ENCODE measurements around the gene EHHADH. TPM values are rescaled to one million over a fixed set of nuclear protein-coding genes. Genes with fewer than 3 reads are reported as not detected.
A peak's percentile ranks its signal among the peaks of the same experiment; 100 is the strongest.
"Not testable (repeated sequence)": the region's sequence is repeated elsewhere in the genome, so short reads cannot be mapped to it uniquely, and the experiment has no call there.

EHHADH gene
- polyA plus RNA-seq (ENCODE audit: insufficient read length in 10 of 10), result 1 to 10 TPM; 1.9 to 3.9 (median 3.6) TPM
- long read RNA-seq, donor 1, partial matches to known transcripts, result 0 of 1 reads
- long read RNA-seq, donor 1, other reads (novel, unspliced or antisense), result 0 of 1 reads
- long read RNA-seq, donor 2, result 0 reads
- long read RNA-seq, donor 3, result 0 reads
- long read RNA-seq, donor 4, partial matches to known transcripts, result 0 of 1 reads
- long read RNA-seq, donor 4, other reads (novel, unspliced or antisense), result 0 of 1 reads
- long read RNA-seq, donor 5, result 0 reads
- long read RNA-seq, donor 6, result 0 reads
- long read RNA-seq, donor 7, partial matches to known transcripts, result 47 of 47 reads
- long read RNA-seq, donor 7, other reads (novel, unspliced or antisense), result 0 of 47 reads
- long read RNA-seq, donor 8, partial matches to known transcripts, result 25 of 26 reads
- long read RNA-seq, donor 8, other reads (novel, unspliced or antisense), result 0 of 26 reads
- long read RNA-seq, donor 9, result 0 reads

DNA sequence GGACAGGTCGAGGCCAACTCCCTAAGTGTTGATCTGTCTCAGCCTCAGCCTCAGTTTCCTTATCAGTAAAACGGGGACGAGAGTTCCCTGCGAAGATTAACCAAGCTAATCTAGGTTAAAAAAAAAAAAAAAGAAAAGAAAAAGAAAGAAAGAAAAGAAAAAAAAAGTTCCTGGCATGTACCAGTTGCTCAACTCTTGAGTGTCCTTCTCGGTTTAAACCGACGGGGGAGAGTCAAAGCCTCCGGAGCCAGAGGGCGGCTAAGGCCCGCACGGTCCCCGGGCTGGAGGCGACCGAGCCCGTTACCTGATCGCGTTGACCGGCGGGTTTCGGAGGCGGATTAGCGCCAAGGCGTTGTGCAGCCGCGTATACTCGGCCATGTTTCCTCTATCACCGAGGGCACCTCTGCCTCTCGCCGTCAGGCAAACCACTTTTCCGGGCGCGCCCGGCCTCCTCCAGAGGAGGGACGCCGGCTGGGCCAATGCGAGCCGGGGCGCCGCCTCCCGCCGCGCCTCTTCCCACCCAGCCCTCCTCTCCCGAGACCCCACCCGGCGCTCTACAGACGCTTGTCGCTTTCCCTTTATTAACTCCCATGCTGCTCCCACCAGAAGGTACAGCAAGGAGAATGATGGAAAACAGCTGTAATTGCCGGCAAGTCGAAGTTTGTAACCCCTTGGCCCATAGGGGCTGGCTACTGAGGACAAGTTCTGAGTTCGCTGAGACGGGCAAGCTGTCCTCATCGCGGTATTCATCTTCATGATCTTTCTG is at the start of gene EHHADH:
Gene EHHADH, minus strand, starts transcription at position 405 of the 766 bp plus-strand sequence. Its CDS starts 27 bp downstream, at position 378.
- DNase-seq, result peak; percentile 52 to 85 (median 65)

DNA sequence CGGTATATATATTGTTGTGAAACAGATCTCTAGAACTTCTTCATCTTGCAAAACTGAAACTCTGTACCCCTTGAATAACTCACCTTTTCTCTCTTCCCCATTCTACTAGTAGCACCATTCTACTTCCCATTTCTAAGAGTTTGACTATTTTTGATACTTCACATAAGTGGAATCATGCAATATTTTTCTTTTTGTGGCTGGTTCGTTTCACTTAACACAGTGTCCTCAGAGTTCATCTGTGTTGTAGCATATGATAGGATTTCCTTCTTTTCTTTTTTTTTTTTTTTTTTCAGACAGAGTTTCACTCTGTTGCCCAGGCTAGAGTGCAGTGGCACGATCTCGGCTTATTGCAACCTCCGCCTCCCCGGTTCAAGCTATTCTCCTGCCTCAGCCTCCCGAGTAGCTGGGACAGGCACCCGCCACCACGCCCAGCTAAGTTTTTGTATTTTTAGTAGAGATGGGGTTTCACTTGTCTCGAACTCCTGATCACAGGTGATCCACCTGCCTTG is 46.1 kb upstream of the EHHADH start:
- DNase-seq, result not testable (repeated sequence)

DNA sequence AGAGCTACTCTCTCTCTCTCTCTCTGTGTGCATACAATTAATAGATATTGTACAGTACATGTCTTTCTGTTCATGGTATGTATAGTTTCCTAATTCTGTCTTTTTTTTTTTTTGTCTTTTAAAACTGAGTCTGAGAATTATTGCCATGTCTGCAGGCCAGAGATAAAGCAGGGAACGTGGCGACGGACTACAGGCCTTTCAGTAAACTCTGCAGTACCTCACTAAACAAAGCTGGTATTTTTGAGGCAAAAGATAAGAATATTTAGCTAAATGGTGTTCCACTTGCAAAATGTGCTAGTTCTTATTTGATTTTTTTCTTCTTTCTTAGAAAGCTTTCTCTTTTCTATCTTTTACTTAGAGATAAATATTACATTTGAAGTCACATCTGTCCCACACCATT is 44.0 kb upstream of the EHHADH start:
- no peak for DNase-seq

DNA sequence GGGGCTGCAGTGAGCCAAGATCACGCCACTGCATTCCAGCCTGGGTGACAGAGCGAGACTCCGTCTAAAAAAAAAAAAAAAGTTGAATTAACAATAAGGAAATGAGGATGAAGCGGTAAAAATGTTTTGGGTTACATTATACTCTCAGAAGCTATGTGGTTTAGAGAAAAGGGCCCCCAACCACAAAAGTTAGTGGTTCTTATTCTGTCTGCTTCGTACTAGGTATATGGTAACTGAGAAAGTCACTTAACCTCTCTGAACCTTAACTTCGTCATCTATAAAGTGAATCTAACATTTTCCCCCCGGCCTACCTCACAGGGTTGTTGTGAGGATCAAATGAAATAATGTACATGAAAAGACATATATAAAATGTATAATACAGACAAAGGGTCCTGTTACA is 38.4 kb upstream of the EHHADH start:
- no peak for DNase-seq

DNA sequence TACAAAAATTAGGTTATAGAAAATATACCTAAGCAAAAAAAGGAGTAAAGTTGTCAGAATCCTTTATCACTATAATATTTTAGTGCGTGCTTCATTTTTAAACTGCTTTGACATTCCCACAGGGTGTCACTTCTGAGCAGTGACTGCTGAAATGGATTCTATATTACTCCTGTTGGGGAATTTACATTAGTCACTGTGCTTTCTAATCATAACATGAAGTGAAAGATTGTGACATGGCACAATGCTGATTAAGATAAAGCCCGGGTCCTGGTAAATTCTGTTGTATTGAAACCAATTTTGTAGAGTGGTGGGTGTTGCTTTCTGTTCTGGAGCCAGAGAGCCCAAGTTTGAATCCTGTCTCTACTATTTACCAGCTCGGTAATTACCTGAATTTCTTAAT is 36.4 kb upstream of the EHHADH start:
- DNase-seq, result no peak

DNA sequence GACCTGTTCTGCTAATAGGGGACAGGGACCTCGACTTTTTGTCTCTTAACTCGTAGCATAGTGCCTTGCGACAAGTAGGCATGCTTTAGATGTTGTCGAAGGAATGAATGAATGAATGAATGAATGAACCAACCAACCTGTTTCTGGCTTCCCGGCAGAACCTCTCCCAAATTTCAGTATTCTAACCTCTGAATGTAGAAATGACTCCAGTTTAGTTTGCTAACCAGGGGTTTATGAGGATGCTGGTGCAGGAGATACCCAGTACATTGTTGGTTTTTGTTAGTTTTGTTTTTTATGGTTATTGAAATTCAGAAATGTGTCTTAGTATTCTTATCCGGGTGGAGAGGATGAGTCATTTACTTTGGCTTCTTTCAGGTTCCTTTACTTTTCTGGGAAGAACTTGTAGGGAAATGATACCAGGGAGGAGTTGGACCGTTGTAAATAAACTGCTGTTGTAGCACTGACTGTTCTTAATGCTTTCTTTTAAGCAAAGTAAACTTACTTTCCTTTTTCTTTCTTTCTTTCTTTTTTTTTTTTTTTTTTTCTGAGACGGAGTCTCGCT is 29.6 kb upstream of the EHHADH start:
- no peak for DNase-seq

DNA sequence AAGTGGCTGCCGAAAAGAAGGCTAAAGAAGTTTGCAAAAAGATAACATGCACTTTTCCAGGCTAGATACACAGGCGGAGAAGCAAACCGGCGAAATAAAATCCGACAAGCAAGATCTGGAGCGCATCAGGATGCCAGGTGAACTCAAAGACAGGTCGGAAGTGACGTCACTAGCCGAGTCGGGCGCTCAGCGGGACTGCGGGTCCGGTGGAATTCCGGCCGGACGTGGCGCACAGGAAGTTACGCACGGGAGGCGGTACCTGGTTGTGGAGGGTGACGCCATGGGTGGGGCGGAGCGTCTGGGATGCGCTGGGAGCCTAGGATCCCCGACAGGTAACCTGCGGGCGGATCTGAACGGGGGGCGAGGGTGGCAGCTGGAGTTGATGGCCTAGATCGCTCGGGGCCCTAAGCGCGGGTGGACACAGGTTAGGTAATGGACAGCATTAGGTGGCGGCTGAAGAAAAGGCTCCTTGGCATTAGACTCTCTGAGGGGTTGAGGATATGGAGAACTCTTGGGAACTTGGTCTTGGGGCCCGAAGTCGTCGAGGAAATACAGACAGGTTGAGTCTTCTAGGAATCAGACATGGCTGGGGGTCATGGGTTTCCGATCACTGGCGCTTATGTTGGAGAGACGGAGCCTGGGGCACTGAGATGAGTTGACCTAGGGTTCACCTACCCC is 29.0 kb upstream of the EHHADH start:
- DNase-seq, result peak; percentile 93 to 98 (median 96)

DNA sequence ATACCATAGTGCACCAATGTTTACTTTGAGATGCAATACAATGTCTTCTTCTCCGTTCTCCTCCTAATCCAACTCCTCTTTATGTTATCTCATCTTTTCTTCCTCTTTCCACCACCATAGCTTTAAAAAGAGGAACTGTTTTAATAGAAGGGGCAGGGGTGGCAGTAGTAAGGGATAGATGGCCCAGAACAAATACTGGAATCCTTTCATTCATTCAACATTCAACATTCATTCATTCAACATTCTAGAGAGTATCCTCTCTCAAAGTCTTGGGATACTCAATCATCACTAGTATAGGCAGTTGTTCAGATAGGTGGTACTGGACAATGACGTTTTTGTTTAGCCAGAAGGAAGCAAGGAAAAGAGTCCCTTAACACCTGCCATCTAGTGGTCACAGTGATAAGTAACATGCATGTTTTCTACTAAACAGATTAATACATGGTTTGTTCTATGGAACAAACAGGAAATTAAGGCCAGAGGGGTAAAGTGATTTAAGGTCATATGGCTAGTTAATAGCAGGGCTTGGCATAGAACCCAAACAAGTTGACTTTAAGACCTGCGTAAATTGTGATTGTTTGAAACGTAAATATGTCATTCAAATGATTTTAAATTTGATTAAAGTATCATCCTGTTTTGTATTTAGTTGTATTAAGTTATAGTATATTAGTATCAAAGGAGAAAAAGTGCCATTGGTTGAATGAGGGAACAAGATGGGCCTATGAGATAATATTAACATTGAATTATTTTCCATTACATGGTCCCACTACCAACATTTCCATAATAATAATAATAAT is 26.9 kb upstream of the EHHADH start:
- DNase-seq, result peak in 1 of 3 donors; percentile 15

DNA sequence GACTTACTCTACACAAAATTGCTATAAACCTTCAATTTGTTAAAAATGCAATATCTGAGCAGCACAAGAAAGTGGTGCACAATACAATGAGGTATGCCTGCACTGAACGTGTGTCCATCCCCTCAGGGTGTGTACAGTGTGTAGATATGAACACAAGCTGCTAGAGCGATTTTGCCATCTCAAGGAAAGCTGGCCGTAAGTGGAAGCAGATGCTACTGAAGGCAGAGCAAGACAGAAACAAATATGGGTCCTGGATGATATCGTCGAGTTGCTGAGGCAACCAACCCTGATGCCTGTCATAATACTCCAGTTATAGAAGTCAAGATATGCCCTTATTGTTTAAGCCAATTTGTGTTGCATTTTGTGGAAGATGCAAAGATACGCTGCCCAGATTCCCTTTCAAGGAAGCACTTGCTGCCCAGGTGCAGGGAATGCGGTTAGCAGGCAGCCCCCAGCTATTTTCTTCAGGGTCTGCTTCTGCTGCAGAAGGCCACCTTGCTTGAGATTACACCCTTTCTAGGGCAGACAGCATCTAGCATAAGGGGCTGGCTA is 25.8 kb upstream of the EHHADH start:
- DNase-seq, result no peak

DNA sequence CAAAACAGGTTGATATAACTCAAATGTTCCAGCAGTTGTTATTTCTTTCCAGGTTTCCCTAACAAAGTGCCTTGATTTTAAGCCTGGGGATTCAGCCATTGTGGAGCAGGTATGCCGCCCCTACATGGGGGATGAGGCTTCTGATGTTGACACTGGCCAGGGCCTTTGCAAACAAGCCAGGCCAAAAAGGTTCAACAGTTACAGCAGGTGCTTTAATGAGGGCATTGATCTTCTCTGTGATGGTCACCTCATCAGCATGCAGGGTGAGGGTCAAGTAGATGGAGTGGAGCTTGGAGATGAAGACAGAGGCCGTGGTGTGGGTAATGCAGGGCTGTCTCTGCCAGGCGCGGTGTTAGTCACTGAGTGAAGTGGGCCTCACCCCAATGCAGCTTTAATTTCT is 22.6 kb upstream of the EHHADH start:
- DNase-seq, result no peak

DNA sequence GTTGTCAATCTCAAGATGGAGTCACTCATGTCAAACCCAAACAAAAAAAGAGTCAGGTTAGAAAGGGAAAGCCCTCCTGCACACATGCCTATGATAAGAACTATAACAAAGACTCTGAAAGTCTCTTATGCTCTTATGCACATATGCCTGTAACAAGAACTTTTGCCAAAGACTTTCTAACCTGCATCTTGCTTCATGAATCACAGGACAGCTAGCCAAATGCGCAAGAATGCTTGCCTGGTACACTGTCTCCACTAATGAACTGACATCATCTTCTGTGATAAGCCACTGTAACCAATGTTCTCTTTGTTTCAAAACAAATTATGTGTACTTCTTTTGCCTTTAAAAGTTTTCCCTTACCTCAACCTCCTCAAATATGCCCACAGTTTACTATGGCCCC is 18.2 kb upstream of the EHHADH start:
- no peak for DNase-seq

DNA sequence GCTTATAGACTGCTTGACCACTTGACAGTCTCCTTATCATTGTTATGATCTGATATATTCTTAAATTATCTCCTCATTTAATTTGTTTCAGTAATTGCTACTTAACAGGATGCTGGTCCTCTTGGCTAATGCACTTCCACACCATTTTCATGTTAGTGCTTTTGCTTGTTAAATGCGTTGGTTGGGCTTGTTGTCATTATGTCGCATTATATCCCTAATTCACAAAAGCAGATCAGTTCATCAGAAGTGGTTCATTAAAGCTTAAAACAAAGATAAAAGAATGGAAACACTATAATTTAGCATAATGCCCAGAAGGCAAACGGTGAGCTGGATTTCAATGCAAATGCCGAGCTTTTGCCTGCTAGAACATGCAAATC is 17.1 kb upstream of the EHHADH start:
- no peak for DNase-seq

DNA sequence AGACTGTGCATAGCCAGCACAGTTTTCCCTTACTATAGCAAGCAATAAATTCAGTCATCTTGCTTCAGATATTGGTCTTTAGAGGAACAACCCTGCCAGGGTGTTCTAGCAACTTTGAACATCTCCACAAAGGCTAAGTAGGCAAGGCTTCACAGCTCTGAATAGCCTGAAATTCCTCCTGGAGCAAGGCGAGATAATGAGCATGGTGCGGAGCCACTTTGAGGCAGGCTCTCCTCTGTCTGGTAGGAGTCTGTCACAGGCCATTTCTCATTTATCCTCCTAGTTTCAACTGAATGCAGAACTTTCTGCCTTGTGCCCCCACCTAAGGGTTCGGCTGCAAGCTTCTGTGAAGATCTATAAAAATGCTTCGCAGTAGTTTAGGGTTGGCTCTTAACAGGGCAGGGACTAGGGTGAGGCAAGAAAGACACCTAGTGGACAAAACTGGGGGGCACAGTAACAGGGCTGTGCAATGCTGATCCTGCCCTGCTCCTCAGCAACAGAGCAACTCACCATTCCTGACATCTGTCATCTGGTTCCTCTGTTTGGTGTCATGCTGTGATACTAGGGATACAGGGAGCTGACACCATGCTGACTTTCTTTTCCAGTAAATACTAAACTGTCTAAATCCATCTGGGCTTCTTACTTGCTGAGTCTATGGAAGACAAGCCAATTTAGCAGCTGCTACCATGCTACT is 16.6 kb upstream of the EHHADH start:
- no peak for DNase-seq

DNA sequence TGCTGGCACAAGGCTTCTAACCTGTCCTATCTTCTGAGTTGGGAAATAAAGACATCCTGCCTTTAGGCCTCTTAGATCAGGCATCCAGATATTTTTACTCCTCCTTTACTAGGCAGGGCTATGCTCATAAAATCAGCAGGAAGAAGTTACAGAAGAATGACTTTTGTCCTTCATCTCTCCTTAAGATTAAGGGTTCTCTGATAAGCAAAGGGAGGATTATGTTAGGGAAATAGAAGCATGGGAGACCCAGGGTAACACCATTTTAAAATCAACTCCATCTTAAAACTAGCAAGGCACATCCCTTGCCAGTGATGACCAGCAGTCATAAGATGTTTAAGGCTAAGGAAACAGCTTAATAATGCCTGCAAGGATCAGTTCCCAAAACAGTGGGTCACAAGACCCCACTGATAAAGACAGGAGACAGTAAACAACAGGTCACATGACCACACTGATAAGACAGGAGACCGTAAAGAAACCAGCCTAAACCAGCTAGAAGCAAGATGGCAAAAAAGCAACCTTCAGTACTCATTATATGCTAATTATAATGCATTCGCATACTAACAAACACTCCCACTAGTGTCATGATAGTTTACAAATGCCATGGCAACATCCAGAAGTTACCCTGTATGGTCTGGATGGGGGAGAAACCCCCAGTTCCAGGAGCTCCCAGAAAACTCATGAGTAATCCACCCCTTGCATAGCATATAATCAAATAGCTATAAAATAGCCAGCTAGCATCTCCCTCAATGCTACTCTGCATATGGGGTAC is 14.5 kb upstream of the EHHADH start:
- DNase-seq, result no peak

DNA sequence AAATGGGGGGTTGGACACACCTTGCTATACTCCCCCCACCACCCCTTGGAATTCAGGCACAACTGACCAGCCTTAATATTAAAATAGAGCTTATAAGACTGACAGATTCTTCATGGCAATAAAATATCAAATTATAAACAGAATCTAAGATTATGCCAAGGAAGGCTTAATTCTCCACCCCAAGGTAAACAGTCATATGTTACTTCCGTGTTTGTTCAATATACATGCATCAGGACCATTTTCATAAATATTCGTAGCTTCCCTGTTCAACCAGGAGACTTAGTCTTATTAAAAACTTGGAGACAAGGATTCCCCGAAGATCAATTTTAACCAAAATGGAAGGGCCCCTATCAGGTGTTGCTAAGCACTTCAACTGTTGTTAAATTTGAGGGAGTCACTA is 13.3 kb upstream of the EHHADH start:
- no peak for DNase-seq

DNA sequence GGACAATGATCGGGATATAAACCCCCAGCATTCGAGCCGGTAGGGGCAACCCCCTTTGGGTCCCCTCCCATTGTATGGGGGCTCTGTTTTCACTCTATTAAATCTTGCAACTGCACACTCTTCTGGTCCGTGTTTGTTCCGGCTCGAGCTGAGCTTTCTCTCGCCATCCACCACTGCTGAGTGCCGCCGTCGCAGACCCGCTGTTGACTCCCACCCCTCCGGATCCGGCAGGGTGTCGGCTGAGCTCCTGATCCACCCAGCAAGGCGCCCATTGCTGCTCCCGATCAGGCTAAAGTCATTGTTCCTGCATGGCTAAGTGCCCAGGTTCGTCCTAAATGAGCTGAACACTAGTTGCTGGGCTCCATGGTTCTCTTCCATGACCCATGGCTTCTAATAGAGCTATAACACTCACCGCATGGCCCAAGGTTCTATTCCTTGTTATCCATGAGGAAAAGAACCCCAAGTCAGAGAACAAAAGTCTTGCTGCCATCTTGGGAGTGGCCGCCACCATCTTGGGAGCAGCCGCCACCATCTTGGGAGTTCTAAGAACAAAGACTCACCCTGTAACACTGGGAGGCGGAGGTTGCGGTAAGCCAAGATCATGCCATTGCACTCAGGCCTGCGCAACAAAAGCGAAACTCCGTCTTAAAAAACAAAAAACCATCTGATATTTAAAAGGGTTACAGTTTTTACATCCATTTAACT is 11.2 kb upstream of the EHHADH start:
- DNase-seq, result no peak

DNA sequence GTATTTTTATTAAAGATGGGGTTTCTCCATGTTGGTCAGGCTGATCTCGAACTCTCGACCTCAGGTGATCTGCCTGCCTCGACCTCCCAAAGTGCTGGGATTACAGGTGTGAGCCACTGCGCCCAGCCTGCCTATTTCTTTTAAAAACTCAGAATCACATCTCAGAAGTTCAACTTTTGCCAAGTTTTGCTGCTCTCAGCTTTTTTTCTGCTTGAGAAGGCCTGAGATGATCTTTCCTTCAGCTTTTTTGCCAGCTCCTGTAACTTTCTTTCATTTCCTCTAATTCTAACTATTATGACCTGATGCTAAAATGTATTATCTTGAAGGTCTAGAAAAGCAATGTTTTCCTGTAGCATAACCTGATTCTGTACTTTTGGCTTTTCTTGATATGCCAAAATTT is 9.6 kb upstream of the EHHADH start:
- no peak for DNase-seq

DNA sequence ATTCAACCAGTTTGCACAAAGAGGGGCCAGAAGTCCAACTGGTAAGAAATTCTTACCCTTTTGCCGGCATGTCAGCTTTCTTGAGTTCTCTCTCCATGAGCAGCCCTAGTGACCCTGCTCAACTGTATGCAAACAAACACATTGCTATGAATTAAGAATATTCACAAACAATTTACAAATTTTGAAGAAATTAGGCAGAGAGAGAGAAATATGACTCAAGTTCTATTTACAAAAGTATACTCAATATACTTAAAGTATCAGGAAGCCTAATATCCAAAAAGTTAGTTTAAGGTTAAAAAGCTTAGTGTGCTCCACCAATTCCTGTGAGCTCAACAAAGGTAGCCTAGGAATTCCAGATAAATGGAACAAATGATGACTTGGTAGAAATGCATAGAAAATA is 3.5 kb upstream of the EHHADH start:
- no peak for DNase-seq

DNA sequence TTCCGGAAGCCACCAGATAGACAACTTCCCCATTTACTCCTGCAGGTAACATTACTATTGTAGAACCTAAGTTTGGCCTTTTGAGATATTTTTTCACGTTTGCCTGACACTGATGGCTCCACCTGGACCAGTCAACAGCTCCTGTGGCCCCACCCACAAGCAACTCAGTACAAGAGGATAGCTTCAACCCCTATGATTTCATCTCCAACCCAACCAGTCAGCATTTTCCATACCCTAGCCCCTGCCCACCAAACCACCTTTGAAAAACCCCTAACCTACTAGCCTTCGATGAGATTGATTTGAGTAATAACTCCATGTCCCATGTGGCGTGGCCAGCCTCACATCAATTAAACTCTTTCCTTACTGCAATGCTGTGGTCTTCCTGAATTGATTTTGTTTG is 950 bp upstream of the EHHADH start:
- DNase-seq, result no peak
